ENCODE data around the gene TPM4.

The TPM4 gene

DNA sequence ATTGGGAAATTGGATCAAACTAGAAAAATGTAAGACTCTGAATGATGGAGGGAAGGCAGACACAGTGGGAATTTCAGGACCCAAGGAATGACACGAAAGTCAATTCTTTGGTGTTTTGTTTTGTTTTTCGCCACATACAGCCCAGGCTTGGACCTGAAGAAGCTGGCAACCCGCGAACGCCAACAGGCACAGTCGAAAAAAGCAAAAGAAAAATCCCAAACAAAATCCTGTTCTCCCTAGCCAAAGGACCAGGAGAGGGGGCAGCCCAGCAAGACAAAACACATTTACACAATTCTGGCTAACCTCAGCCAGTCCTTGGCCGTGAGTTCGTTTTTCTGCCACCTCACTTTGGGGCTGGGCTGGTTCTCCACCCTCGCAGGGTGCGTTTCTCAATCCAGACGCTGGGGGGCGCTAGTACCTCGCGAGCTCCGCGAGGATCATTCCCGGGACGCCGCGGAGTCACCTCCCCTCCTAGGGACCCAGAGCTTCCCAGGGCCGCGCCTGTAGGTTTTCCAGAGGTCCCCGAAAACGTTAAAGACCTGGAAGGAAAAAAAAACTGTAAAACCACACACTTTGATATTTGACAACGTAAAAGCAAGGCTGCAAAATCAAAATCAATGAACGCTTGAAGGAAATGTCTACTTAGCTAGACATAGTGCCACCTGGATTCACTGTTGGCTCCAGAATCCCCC is 34.9 kb upstream of the TPM4 start:
- DNase-seq: peak in 55 of 58 donors; percentile 10 to 84 (median 58)

DNA sequence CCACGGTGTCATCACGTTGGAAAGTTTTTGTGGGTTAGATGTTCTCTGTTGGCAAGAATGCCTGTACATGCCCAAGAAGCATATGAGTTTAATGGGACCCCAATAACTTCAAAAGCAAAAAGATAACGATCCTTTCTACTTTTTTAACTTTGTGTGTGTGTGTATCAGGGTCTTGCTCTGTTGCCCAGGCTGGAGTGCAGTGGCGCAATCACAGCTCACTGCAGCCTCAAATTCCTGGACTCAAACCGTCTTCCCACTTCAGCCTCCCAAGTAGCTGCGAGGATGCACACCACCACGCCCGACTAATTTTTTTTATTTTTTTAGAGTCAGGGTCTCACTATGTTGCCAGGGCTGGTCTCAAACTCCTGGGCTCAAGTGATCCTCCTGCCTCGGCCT is 34.3 kb upstream of the TPM4 start:
- DNase-seq: no peak

DNA sequence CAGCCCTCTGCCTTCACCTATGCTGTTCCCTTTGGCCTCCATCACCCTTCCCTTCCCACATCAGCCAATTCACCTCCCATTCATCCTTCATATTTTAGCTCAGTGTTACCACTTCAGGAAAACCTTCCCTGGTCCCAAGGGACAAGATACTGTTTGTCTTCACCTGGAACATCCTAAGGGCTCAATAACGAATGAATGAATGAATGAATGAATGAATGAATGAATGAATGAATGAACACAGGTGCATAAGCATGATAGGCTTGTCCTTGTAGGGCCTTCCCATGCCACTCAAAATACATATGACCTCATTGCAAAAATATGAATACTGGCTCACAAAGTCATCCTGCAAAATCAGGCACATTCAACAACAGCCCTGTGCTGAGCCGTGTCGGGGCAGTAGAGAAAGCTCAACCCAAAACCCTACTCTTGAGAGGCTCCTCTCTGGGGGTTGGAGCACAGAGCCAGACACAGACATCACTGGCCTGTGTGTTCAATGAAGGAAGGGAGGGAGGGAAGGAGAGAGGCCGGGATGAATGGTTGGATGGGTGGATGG is 33.7 kb upstream of the TPM4 start:
- no peak for DNase-seq

DNA sequence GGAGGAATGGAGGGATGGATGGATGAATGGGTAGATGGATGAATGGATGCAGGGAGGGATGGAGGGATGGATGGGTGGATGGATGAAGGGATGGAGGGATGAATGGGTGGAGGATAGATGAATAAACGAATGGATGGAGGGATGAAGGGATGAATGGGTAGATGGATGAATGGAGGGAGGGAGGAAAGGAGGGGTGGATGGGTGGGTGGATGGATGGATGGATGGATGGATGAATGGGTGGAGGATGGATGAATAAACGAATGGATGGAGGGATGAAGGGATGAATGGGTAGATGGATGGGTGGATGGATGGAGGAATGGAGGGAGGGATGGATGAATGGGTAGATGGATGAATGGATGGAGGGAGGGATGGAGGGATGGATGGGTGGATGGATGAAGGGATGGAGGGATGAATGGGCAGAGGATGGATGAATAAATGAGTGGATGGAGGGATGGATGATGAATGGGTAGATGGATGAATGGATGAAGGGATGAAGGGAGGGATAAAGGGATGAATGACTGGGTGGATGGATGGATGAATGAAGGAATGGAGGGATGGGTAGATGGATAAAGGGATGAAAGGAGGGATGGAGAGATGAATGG is 33.0 kb upstream of the TPM4 start:
- DNase-seq: no peak

DNA sequence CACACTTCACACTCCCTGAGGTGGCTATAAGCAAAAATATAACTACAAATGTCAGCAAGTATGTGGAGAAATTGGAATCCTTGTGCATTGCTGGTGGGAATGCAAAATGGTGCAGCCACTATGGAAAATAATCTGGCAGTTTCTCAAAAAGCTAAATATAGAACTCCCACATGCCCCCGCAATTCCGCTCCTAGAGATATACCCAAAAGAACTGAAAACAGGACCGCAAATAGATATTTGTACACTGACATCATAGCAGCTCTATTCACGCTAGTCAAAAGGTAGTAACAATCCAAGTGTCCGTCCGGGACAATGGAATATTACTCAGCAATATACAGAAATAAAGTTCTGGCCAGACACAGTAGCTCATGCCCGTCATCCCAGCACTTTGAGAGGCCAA is 31.5 kb upstream of the TPM4 start:
- DNase-seq: no peak

DNA sequence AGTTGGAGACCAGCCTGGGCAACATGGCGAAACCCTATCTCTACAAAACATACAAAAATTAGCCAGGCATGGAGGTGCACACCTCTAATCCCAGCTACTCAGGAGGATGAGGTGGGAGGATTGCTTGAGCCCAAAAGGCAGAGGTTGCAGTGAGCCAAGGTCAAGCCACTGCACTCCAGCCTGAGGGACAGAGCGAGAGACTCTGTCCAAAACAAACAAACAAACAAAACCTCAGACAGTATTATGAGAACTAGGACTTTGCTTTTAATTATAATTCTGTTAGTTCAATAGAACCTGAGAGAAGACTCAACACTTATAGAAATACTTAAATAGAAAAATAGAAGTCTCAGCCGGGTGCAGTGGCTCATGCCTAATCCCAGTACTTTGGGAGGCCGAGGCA is 31.1 kb upstream of the TPM4 start:
- no peak for DNase-seq

DNA sequence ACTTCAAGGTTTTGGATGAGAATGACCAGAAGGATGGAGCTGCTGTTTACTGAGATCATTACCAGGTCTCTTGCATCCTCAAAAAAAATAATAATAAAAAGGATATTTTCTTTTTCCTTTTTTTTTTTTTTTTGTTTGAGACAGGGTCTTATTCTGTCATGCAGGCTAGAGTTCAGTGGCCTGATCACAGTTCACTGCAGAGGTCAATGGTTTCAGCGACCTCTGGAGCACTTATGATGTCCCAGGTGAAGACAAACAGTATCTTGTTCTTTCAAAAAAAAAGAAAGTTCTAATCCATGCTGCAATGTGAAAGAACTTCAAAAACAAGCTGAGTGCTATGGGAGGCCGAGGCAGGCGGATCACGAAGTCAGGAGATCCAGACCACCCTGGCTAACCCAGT is 30.4 kb upstream of the TPM4 start:
- no peak for DNase-seq

DNA sequence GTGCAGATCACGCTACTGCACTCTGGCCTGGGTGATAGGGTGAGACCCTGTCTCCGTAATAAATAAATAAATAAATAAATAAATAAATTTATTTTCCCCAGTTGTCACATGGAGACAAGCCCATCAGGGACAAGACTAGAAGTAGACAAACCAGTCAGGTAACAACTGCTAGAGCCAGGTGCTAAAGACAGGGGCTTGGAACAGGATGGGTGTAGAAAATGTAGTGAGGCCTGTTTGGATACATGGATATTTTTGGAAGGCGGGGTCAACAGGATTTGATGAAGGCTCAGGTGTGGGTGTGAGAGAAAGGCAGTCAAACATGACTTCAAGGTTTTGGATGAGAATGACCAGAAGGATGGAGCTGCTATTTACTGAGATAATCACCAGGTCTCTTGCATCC is 27.7 kb upstream of the TPM4 start:
- DNase-seq: no peak

DNA sequence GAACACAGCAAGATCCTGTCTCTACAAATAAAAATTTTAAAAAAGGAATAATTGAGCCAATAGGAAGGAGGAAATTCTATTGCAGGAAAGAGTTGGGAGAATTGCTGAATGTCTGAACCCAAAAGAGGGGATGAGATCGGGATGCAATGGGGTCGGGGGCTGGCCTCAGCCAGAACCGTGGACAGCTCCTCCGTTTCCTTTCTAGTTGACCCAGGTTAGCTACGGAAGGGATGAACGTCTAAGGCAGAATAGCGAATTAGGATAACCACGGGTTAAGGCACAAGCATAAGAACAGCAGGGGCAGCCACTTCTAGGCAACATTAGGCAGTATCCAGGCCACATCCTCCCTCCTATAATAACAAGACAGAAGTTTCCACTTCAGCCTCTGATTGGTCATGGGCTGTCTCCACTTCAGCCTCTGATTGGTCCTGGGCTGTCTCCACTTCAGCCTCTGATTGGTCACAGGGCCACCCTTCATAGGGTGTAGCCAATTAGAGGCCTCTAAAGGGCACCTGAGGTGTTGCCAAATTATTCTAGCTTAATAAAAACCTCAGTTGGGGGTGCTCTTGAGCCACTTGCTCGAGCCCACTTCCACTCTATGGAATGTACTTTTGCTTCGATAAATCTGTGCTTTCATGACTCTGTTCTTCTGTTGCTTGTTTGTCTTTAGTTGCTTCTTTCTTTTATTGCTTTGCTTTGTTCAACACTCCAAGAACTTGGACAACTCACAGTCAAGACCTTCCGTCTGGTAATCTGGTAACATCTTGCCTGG is 24.9 kb upstream of the TPM4 start:
- no peak for DNase-seq

DNA sequence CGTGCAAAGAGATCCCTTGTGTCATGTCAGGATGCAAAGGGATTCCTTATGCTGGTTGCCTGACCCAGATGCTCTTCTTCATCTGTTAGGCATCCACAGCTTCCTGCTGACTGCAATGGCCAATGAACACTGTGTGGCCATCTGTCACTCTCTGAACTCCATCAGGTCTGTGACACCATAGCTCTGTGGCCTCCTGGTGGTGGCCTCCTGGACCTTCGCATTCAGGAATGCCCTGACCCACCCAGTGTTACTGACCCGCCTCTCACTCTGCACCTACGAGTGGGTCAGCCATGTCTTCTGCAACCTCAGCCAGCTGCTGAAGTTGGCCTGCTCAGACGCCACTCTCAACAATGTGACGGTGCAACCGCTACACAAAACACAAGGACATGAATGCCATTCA is 23.9 kb upstream of the TPM4 start:
- DNase-seq: no peak

DNA sequence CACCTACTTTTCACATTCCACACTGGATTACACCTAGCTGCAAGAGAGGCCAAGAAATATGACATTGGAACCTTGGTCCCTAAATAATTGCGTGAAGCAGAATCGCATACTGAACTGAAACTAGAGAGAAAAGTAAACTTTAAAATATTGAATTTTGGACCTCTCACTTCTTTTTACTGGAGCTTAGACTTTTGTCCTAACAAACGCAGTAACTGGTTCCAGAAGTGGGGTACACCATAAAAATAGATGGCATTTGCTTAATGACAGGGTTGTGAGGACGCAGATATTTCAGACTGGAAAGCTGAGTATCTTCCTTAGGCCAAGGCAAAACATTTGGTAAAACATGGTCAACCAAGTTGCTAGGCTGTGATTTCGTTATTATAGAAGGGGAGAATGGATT is 19.2 kb upstream of the TPM4 start:
- no peak for DNase-seq

DNA sequence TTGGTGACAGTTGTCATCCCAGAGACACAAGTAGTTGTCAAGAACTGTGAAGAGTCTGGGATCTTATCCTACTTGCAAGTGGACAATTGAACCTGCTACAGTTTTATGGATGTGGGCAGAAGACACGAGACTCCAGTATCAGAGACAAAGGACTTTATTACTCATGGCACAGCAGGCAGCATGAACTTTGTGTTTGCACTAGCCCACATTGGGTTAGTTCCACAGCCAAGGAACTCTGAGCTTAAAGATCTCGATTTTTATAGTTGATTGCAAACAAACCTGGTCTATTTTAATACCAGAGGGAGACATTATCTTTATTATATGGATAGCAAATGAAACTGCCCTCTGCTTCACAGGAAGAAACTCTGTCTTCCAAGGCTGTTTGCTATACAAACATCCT is 16.0 kb upstream of the TPM4 start:
- no peak for DNase-seq

DNA sequence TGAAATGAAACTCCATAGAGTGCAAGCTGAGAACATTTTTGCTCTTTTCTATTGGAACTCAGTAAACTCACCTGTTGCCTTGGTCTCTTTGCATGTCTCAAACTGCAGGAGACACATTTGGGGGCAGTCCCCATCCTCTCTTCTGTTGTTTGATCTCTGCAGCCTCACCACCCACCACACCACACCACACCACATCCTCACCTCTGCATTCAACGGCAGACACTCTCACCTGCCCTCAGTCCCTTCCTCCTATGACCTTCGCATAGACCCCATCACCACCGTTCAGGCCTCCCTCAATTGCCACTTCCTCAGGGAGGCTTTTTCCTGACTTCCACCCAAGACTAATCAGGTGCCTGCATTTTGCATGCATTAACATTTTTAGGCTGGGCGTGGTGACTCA is 14.4 kb upstream of the TPM4 start:
- no peak for DNase-seq

DNA sequence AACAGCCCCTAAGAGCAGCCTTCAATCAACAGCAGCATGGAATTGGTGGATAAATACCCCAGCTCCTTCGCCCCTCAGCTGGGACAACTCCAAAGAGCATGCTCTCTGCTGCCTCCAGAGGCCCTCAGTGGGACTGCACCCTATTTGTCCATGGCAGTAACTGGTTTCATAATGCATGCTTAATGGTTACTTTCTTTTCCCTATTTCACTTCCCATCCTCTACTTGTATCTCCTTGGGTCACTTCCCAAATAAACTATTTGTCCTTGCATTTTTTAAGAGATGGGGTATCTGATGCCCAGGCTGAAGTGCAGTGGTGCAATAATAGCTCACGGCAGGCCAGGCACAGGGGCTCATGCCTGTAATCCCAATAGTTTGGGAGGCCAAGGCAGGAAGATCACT is 13.5 kb upstream of the TPM4 start:
- peak in 5 of 58 donors; percentile 2 to 28 (median 19) for DNase-seq

DNA sequence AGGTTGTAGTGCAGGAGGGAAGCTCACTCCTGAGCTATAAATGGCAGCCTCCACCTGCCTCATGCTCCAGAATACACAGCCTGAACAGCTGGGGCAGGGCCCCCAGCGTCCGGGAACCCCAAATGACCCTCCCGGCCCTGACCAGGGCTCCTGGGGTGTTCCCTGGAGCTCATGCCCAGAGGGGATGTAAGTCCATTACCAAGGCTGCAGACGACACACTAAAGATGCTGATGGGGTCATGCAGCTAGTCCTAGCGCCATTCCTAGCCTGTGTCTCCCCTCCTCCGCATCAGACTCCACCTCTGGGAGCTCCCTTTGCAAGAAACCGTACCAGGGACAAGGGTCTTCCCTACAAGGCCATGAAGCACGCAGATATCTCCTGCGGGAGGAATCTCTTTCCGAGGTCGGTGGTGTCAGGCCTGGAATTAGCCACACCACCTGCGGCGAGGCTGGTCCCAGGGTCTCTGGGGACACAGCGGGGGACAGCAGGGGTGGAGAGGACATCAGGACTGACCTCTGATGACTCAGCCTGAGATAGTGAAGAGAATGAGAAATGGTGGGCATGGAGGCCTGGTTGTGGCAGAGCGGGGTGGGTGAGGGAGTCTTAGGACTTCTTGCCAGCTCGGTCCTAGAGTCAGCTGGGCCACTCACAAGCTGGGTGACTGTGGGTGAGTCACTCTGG is 11.9 kb upstream of the TPM4 start:
- no peak for DNase-seq

DNA sequence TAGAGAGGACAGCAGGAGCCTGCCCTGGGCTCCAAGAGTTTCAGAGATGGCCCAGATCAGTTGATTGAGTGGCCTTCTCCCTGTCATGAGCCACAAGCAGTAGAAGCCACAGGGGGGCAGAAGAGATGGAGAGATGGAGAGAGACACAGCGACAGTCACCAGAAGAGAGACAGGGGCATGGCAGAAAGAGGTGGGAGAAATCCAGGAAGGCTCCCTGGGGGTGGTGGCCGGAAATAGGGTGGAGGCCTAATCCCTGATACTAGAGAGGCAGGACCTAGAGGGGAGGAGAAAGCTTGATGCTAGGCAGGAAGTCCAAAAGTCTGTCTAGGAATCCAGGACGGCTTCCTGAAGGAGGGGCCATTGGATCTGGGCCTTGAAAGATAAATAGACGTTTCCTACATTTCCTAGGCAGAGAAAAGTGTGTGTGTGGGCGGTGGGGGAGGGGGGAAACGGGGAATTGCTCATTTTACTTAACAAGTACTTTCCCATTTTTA is 9.6 kb upstream of the TPM4 start:
- peak in 1 of 58 donors; percentile 7 for DNase-seq

DNA sequence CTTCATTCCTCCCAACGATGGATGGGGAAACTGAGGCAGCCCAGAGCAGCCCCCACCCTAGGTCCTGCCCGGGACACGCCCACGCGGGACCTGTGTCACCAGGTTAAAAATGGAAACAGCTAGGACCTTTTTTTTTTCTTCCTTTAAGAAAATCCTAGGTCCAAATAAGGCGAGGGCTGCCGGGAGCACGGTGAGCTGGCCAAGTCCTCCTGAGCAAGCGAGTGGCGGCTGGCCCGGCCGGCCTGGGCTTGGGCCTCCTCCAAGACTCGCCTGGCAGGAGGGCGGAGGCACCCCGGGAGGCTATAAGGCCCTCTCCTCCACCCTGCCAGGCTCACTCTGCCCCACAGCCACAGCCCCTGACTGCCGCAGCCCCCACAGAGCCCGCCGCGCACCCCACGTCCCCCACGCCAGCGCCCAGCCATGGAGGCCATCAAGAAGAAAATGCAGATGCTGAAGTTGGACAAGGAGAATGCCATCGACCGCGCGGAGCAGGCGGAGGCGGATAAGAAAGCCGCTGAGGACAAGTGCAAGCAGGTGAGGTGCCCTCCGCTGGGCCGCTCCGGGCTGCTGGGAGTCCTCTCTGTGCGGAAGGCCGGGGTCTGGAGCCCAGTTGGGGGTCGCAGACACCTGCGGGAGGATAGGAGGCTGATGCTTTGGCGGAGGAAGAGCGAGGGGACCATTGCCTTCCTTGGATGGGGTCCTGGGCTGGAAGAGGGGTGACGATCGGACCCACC is 8.9 kb upstream of the TPM4 start:
- DNase-seq: peak in 27 of 58 donors; percentile 3 to 65 (median 29)

DNA sequence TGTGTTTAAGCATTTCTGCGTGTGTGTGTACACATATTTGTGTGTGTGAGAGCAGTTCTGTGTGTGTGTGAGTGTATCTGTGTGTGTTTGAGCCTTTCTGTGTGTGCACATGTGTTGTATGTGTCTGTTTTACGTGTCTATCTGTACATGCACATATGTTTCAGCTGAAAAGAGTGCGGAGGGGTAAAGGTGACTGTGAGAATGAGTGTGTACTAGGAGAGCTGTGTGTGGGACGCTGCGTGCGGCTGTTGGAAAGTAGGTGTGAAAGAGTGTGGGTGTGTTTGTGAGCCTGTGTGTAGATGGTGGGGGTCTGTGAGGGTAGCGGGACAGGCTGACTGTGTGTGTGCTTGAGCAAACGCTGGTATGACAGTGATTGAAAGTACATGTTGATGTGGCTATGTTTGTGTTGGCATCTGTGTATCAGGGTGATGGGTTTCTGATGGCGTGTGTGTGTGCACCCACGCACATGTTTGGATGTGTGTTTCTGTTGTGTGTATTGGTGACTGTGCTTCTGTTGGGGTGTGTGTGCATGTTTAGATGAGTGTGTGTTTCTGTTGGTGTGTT is 7.5 kb upstream of the TPM4 start:
- DNase-seq: no peak

DNA sequence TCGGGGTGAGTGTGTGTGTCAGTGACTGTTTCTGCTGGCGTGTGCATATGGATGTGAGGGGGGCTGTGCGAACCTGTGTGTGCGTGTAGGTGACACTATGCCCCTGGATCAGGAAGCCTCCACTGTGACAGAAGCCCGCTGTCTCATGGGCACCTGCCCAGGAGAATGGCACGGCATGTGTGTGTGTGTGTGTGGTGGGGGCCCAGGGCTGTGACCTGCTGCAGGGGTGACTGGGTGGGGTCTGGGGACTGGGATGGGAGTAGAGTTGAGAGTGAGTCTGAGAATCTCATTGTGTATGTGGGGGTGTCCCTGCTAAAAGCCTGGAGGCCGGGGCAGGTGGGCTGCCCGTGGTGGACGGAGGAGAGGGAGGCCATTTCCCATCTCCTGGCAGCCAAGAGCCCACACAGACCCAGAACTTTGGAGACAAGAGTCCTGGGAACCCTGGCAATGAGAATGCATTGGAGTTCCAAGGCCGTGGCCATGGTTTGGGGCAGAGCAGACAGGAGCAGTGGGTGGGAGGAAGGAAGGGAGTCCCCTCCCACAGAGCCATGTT is 6.4 kb upstream of the TPM4 start:
- DNase-seq: no peak

DNA sequence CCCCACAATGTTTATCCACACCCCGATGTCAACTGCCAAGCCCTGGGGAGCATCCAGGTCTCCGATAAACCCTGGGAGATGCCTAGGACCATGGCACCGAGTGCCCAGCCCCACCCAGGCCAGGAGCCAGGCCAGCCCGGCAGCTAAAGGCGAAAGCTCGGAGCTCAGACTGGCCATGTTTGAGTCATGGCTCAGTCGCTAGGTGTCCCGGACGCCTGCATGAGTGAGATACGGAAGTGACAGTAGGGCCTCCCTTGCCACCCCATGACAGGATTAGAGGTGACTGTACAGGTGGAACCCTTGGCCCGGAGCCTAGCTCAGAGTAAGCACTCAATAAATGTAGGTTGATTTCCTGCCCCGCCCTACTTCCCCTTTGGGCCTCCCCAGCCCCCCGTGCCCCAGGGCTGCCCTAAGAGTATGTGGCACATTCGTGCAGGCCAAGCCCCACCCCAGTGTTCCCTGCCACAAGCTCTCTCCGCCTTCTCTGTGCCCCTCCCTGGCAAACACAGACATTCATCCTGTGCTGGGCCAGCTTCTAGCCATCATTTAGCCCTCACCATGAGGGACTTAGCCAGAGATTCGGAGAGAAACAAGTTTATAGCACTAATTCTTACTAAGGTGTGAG is 5.8 kb upstream of the TPM4 start:
- no peak for DNase-seq

All from anterior cingulate cortex (tissue), 58 donors.